Measurements from ENCODE around the gene NDUFB4.
"Not testable (repeated sequence)": the region's sequence is repeated elsewhere in the genome, so short reads cannot be mapped to it uniquely, and the experiment has no call there.

The NDUFB4 gene

DNA sequence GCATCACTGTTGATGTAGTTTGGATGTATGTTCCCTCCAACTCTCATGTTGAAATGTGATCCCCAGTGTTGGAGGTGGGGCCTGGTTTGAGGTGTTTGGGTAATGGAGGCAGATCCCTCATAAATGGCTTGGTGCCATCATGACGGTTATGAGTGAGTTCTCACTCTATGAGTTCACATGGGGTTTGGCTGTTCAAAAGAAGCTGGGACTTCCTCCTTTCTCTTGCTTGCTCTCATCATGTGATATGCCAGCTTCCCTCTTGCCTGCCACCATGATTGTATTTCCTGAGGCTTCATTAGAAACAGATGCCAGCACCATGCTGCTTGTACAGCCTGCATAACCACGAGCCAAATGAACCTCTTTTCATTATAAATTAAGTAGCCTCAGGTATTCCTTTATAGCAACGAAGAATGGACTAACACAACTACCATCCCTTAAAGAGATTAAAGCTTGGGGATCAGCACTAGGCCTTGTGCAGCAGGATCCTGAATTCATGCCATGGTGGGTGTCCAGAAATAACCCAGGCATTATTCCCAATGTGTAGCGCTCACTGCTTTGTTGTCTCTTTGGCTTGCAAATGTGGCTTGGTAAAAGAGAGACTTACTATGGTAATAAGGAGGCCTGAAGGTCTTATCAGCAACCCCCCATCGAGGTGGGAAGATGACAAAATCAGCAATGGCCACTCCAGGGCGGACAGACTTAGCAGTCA is 41.9 kb downstream of the NDUFB4 start:
- DNase-seq (ENCODE audit: low read depth in 2 of 2) = no peak

DNA sequence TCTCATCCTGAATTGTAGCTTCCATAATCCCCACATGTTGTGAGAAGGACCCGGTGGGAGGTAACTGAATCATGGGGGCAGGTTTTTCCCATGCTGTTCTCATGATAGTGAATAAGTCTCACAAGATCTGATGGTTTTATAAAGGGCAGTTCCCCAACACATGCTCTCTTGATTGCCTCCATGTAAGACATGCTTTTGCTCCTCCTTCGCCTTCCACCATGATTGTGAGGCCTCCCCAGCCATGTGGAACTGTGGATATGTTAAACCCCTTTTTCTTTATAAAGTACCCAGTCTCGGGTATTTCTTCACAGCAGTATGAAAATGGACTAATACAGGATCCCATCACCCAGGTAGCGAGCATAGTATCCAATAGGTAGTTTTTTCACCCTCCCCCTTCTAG is 42.7 kb downstream of the NDUFB4 start:
- not testable (repeated sequence) for DNase-seq (ENCODE audit: low read depth in 2 of 2)

DNA sequence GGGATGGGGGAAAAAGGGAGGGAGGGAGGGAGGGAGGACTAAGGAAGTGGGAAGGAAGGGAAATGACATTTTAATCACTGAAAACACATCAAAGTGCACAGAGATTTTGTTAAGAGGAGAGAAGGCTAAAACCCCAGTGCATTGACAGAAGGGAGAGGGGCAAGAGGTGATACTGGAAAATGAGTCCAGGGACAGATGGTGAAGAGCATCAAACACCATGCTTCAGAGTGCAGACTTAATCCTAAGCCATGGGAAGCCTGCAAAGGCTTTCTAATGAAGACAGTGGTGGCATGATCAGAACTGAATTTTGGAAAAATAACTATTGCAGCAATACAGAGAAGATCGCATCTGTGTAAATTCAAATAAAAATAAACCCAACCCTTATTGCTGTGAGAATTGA is 44.1 kb downstream of the NDUFB4 start:
- no peak for DNase-seq (ENCODE audit: low read depth in 2 of 2)

DNA sequence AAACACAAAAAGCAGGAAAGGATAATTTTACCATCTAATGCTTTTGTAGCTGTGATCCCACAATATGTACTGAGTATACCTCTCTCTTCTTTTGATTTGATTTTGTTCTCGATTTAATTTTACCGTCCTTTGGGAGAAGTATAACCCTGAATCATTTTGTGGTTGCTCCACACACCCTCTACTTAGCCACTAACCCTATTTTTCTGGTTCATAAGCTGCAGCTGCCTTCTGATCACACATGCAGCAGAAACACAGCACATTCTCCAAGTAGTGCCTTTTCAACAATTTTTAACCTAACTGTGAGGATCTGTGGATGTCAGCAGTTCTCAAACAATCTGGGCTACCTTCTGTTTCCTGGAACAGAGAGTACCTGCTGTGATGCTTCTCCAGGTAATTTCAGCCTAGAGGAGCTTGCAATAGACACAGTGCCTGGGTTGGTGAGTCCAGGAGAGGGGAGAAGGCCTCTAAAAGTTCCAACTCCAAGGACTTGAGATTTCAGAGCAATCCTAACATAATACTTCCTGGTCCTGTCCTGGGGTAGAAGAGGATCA is 45.6 kb downstream of the NDUFB4 start:
- DNase-seq (ENCODE audit: low read depth in 2 of 2) = no peak

DNA sequence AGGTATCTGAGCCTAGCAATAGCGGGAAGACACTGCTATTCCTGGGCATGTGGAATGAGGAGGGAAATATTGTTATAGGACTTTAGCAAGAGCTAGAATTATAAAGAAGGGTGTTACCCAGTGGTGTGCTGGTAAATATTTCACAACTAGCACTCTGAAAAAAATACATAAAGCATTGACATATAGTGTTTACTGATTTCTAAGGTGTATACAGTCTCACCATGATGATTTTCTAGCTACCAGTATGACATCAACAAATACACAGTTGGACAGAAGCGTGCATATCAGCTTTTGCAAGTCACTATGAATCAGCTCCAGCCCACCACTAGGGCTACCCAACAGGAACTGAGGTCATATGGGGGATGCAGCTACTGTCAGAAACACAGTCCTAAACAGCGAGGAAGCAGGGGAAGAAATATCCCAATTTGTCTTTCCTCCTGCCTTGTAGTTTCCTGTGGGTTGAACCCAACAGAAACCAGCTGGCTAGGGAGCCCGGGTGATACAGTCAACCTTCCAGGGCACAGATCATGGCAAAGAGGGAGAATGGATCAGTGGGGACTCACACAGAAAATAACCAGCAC is 46.3 kb downstream of the NDUFB4 start:
- no peak for DNase-seq (ENCODE audit: low read depth in 2 of 2)

DNA sequence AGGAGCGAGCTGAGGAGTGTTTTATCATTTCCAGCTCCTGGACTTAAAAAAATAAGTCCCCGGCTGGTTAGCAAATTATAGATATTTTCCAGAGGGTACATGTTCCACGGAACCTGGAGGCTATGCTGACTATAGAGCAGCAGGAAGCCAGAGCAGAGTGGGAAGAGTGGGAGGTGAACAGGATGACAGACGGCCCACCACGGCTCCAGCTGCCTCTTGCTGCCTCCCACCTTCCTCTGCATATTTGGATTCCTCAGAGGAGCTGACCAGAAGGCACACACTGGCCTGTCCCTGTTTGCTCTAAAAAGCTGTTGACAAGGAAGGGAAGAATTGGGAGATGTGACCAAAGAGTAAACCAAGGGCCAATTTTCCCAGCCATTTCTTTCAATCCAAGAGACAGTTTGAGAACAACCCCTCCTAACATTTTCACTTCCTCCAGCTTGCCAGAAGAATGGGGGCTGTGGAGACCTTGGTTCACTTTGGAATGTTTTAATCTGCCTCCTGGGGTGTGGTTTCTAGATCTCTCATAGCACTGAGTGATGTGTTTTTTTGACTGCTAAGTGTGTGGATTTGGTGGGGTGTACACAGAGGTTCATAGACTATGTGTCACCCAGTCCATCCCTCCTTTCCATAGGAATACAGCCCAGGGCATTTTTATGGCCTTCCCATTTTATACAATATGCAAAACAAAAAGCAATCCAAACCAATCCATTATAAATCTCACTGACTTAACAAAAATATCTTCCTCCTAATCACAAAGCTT is 49.1 kb downstream of the NDUFB4 start:
- DNase-seq (ENCODE audit: low read depth in 2 of 2) = no peak

DNA sequence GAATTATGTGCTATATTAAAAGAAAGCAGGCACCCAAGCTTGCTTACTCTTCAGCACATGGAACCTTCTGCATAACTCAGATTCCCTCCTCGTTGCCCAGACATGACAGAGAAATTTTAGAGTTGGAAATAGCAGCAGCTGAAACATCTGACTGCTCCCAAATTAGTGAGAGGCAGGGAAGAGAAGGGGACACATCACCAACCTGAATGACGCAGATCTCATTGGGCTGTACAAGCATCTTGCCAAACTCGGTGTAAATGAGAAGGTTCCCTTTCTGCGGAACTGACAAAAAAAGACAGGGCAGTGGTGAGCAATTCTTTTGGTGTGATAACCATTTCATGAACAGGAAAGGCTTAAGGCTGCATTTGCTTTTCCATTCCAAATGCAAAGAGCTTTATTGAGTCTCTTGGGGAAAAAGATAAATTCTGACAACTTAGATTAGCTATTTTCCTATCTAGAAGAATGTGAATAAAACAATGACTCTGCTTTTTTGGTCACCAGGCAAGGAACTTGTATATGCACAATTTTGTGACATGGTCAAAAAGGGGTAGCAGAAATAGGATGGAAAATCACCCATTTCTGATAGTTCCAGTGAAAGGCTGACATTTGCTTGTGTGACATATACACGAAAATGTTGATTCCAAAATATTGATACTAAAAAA is 50.8 kb downstream of the NDUFB4 start:
- no peak for DNase-seq (ENCODE audit: low read depth in 2 of 2)

DNA sequence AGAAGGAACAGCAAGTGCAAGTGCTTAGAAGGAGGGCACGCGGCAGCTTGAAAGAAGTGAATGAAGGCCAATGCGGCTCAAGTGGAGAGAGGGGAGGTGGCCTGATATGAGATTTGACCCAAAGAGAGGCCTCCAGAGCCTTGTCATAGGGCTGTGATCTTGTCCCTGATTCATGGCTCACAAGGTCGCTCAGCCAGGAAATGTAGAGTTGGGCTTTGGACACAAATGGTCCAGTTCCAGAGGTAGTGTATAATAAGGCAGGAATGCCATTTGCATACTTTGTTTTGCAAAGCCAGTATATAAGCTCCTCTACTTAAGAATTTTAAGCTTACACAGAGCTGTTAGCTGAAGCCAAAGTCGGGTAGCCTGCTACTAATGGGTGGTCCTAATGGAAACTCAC is 52.2 kb downstream of the NDUFB4 start:
- DNase-seq (ENCODE audit: low read depth in 2 of 2) = no peak

DNA sequence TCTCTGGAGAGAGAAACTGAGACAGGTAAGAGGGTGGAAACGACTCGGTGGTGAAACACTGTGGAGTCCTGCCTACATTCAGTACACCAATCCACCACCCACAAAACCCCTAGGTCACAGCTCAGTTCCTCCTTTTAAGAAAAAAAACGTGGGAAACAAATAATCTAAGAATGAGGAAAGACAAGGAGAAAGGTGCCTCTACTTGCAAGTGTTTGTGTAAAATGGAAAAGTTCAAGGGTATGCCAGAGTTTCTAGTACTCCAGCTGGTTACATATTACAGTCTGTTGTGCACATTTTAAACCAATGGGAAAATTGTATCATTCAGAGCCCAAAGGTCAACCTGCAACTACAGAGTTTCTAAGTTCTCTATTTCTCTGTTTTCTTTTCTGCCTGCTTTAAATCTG is 53.7 kb downstream of the NDUFB4 start:
- no peak for DNase-seq (ENCODE audit: low read depth in 2 of 2)

DNA sequence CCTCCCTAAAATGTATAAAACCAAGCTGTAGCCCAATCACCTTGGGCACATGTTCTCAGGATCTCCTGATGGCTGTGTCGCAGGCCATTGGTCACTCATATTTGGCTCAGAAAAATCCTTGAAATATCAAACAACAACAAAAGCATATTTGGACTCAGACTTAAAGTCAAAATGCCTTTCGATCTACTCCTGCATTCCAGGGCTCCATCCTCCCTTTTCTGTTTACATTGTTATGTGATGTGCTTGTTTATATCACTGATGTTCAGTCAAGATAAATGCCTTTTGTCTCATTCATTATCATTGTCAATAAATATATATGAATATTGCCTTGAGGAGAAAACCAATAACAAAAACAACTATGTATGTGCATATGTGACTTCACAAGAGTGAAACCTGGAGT is 54.2 kb downstream of the NDUFB4 start:
- no peak for DNase-seq (ENCODE audit: low read depth in 2 of 2)
